ENCODE measurements around the gene CACFD1. TPM values are rescaled to one million over a fixed set of nuclear protein-coding genes. Genes with fewer than 3 reads are reported as not detected.

CACFD1 gene
- total RNA-seq, 1 donor from 2014 or later = 34.3 TPM

- Histone ChIP-seq H3K27me3 (ENCODE audit: low read depth) (peaks cover 8% of the 10 kb centered on the region), H3K27ac (no peak overlapping the region), H3K9me3 (no peaks in the 10 kb centered on the region), H3K4me1 (peaks cover 5% of the 10 kb centered on the region), H3K36me3 (no peaks in the 10 kb centered on the region), H3K4me3 (no peak overlapping the region)
- no peak for TF ChIP-seq CTCF (IDR thresholded peaks at IDR 0.05)
- intact Hi-C loops (cut with DNase I) = no loop called here
- ATAC-seq = no peak
- DNase-seq = no peak
These were observed 59.1 kb downstream of the CACFD1 start for GRCh38 chr9:133518706-133519449.

GRCh38 chr9:133519693-133520092 is 59.9 kb downstream of the CACFD1 start:
- intact Hi-C loops (cut with DNase I) = no loop called here
- Histone ChIP-seq H3K36me3 (no peaks in the 10 kb centered on the region), H3K9me3 (no peaks in the 10 kb centered on the region), H3K4me1 (peaks cover 1% of the 10 kb centered on the region), H3K27me3 (ENCODE audit: low read depth) (peaks cover 4% of the 10 kb centered on the region), H3K27ac (no peak overlapping the region), H3K4me3 (no peak overlapping the region)
- no peak for DNase-seq
- TF ChIP-seq CTCF (IDR thresholded peaks at IDR 0.05) = no peak
- ATAC-seq = no peak

GRCh38 chr9:133520121-133520835 is 60.5 kb downstream of the CACFD1 start:
- Histone ChIP-seq H3K4me1 (no peaks in the 10 kb centered on the region), H3K36me3 (no peaks in the 10 kb centered on the region), H3K4me3 (no peak overlapping the region), H3K27me3 (ENCODE audit: low read depth) (peaks cover 4% of the 10 kb centered on the region), H3K9me3 (no peaks in the 10 kb centered on the region), H3K27ac (no peak overlapping the region)
- DNase-seq (no peak), ATAC-seq (no peak)
- TF ChIP-seq CTCF (IDR thresholded peaks at IDR 0.05) = no peak
- intact Hi-C loops (cut with DNase I) = no loop called here

Other genes starting within 250 kb of the CACFD1 start
- gene ABO, start 184.8 kb upstream of the CACFD1 start, total RNA-seq = 25.0 TPM
- gene SURF6, start 123.8 kb upstream of the CACFD1 start, total RNA-seq = 15.2 TPM
- gene MED22, start 111.8 kb upstream of the CACFD1 start, total RNA-seq = 24.4 TPM
- 1,397 TPM for gene RPL7A, start 111.8 kb upstream of the CACFD1 start, total RNA-seq
- gene SURF1, start 103.5 kb upstream of the CACFD1 start, total RNA-seq = 49.4 TPM
- 15.2 TPM for gene SURF2, start 103.4 kb upstream of the CACFD1 start, total RNA-seq
- gene SURF4, start 83.9 kb upstream of the CACFD1 start, total RNA-seq = 126 TPM
- gene STKLD1, start 83.6 kb upstream of the CACFD1 start, total RNA-seq = 1.6 TPM
- 20.9 TPM for gene REXO4, start 42.0 kb upstream of the CACFD1 start, total RNA-seq
- 1.9 TPM for gene ADAMTS13, start 37.6 kb upstream of the CACFD1 start, total RNA-seq
- 10.5 TPM for gene SLC2A6, start 19.1 kb downstream of the CACFD1 start, total RNA-seq
- not detected for gene MYMK, start 65.0 kb downstream of the CACFD1 start, total RNA-seq
- gene ADAMTSL2, start 74.7 kb downstream of the CACFD1 start, total RNA-seq = 10.1 TPM
- gene FAM163B, start 149.4 kb downstream of the CACFD1 start, total RNA-seq = not detected
- gene DBH, start 176.4 kb downstream of the CACFD1 start, total RNA-seq = not detected